ENCODE measurements around the gene TFF1.

Gene TFF1

GRCh38 chr21:42330380-42331371 is 35.7 kb downstream of the TFF1 start:
- H3K14ac ChIP-seq (ENCODE audit: low read length), result no peak overlapping the region
- H2AK5ac ChIP-seq (ENCODE audit: low read depth, low read length), result no peak overlapping the region
- H3K79me1 ChIP-seq (ENCODE audit: low read depth, low read length), result no peaks in the 10 kb centered on the region
- H4K91ac ChIP-seq (ENCODE audit: low read depth, low read length, poor library complexity), result no peak overlapping the region
- H3K4me3 ChIP-seq (ENCODE audit: low read length in 2 of 2), result peak overlapping the region in 1 of 2 donors; percentile 2
- no peak overlapping the region for H2BK5ac ChIP-seq (ENCODE audit: low read length)
- H2AFZ ChIP-seq (ENCODE audit: low read length), result no peak overlapping the region
- no peak overlapping the region for H2BK15ac ChIP-seq (ENCODE audit: low read length)
- H3K27ac ChIP-seq (replicated peaks; ENCODE audit: low read length), result no peak overlapping the region
- no peak overlapping the region for H3K18ac ChIP-seq (ENCODE audit: low read length)
- no peak overlapping the region for H3K4ac ChIP-seq (ENCODE audit: low read length)
- H2BK120ac ChIP-seq (ENCODE audit: low read depth, low read length), result no peak overlapping the region
- WGBS, 2 donors (ENCODE audit: extremely low coverage in 2 of 2, insufficient read length in 2 of 2, insufficient replicate concordance in 1 of 2), result no CpG with 5 or more reads among the region's 4 CpGs
- H3K9ac ChIP-seq (ENCODE audit: low read depth, low read length, poor library complexity), result no peak overlapping the region
- H3K27me3 ChIP-seq (ENCODE audit: control insufficient read depth in 3 of 3, insufficient read depth in 3 of 3, low read depth in 1 of 3, low read length in 3 of 3), result no peaks in the 10 kb centered on the region
- H4K8ac ChIP-seq (ENCODE audit: low read depth, low read length), result no peak overlapping the region
- H3K23ac ChIP-seq (ENCODE audit: low read depth, low read length, poor library complexity), result no peak overlapping the region
- H3K4me2 ChIP-seq (ENCODE audit: insufficient read depth, low read length, poor library complexity, severe bottlenecking), result no peak overlapping the region
- no peaks in the 10 kb centered on the region for H3K4me1 ChIP-seq (ENCODE audit: control insufficient read depth in 2 of 2, insufficient read depth in 1 of 2, low read depth in 1 of 2, low read length in 2 of 2)
- H2BK12ac ChIP-seq (ENCODE audit: low read length), result no peak overlapping the region
- no peaks in the 10 kb centered on the region for H3K36me3 ChIP-seq (replicated peaks in 1 of 2; ENCODE audit: control insufficient read depth in 2 of 2, insufficient read depth in 2 of 2, low read length in 2 of 2)
- no peak for DNase-seq (ENCODE audit: low spot score)
- peaks cover 0 to 5% of the 10 kb centered on the region in 2 donors for H3K9me3 ChIP-seq (replicated peaks in 1 of 2; ENCODE audit: control insufficient read depth in 2 of 2, insufficient read depth in 1 of 2, low read depth in 1 of 2, low read length in 2 of 2)

GRCh38 chr21:42324896-42325295 is 41.4 kb downstream of the TFF1 start:
- no peaks in the 10 kb centered on the region for H3K4me1 ChIP-seq (ENCODE audit: control insufficient read depth in 2 of 2, insufficient read depth in 1 of 2, low read depth in 1 of 2, low read length in 2 of 2)
- no peak for DNase-seq (ENCODE audit: low spot score)
- H3K4me3 ChIP-seq (ENCODE audit: low read length in 2 of 2), result no peak overlapping the region
- H3K14ac ChIP-seq (ENCODE audit: low read length), result no peak overlapping the region
- H2AFZ ChIP-seq (ENCODE audit: low read length), result no peak overlapping the region
- no CpG with 5 or more reads among the region's 6 CpGs for WGBS, 2 donors (ENCODE audit: extremely low coverage in 2 of 2, insufficient read length in 2 of 2, insufficient replicate concordance in 1 of 2)
- H3K36me3 ChIP-seq (replicated peaks in 1 of 2; ENCODE audit: control insufficient read depth in 2 of 2, insufficient read depth in 2 of 2, low read length in 2 of 2), result no peaks in the 10 kb centered on the region
- no peak overlapping the region for H3K23ac ChIP-seq (ENCODE audit: low read depth, low read length, poor library complexity)
- no peak overlapping the region for H3K4me2 ChIP-seq (ENCODE audit: insufficient read depth, low read length, poor library complexity, severe bottlenecking)
- H4K91ac ChIP-seq (ENCODE audit: low read depth, low read length, poor library complexity), result no peak overlapping the region
- no peak overlapping the region for H3K4ac ChIP-seq (ENCODE audit: low read length)
- H3K18ac ChIP-seq (ENCODE audit: low read length), result no peak overlapping the region
- no peak overlapping the region for H2AK5ac ChIP-seq (ENCODE audit: low read depth, low read length)
- no peaks in the 10 kb centered on the region for H3K9me3 ChIP-seq (replicated peaks in 1 of 2; ENCODE audit: control insufficient read depth in 2 of 2, insufficient read depth in 1 of 2, low read depth in 1 of 2, low read length in 2 of 2)
- no peak overlapping the region for H4K8ac ChIP-seq (ENCODE audit: low read depth, low read length)
- no peaks in the 10 kb centered on the region for H3K79me1 ChIP-seq (ENCODE audit: low read depth, low read length)
- no peak overlapping the region for H3K9ac ChIP-seq (ENCODE audit: low read depth, low read length, poor library complexity)
- no peak overlapping the region for H3K27ac ChIP-seq (replicated peaks; ENCODE audit: low read length)
- no peaks in the 10 kb centered on the region for H3K27me3 ChIP-seq (ENCODE audit: control insufficient read depth in 3 of 3, insufficient read depth in 3 of 3, low read depth in 1 of 3, low read length in 3 of 3)
- no peak overlapping the region for H2BK120ac ChIP-seq (ENCODE audit: low read depth, low read length)
- no peak overlapping the region for H2BK15ac ChIP-seq (ENCODE audit: low read length)
- no peak overlapping the region for H2BK5ac ChIP-seq (ENCODE audit: low read length)
- no peak overlapping the region for H2BK12ac ChIP-seq (ENCODE audit: low read length)

DNA sequence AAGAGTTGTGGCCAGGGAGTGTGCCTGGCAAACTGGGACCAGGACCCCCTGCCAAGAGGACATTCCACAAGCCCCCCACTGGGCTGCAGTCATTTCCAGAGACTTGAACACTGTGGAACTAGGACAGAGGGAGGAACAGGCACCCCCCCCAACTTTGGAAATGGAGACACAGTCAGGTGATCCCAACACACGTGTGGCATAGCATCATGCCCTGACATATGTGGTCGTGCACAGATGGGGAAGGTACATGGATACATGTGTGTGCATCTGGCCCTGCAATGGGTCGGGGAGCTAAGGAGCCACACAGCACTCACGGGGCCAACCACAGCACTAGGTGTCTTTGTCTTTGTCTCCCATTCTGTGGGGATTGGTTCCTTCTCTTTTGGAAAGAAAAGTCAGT is 44.5 kb downstream of the TFF1 start:
- Histone ChIP-seq H3K27me3 (ENCODE audit: control insufficient read depth in 3 of 3, insufficient read depth in 3 of 3, low read depth in 1 of 3, low read length in 3 of 3) (no peaks in the 10 kb centered on the region), H2BK15ac (ENCODE audit: low read length) (no peak overlapping the region), H3K14ac (ENCODE audit: low read length) (peak overlapping the region; percentile 11), H3K4me1 (ENCODE audit: control insufficient read depth in 2 of 2, insufficient read depth in 1 of 2, low read depth in 1 of 2, low read length in 2 of 2) (peaks cover 0 to 2% of the 10 kb centered on the region in 2 donors), H3K4ac (ENCODE audit: low read length) (no peak overlapping the region), H3K18ac (ENCODE audit: low read length) (no peak overlapping the region), H3K9ac (ENCODE audit: low read depth, low read length, poor library complexity) (no peak overlapping the region), H4K91ac (ENCODE audit: low read depth, low read length, poor library complexity) (no peak overlapping the region), H2BK5ac (ENCODE audit: low read length) (no peak overlapping the region), H2AK5ac (ENCODE audit: low read depth, low read length) (no peak overlapping the region), H3K4me2 (ENCODE audit: insufficient read depth, low read length, poor library complexity, severe bottlenecking) (no peak overlapping the region), H3K9me3 (replicated peaks in 1 of 2; ENCODE audit: control insufficient read depth in 2 of 2, insufficient read depth in 1 of 2, low read depth in 1 of 2, low read length in 2 of 2) (no peaks in the 10 kb centered on the region), H4K8ac (ENCODE audit: low read depth, low read length) (no peak overlapping the region), H3K23ac (ENCODE audit: low read depth, low read length, poor library complexity) (no peak overlapping the region), H3K36me3 (replicated peaks in 1 of 2; ENCODE audit: control insufficient read depth in 2 of 2, insufficient read depth in 2 of 2, low read length in 2 of 2) (no peaks in the 10 kb centered on the region), H2AFZ (ENCODE audit: low read length) (no peak overlapping the region), H2BK120ac (ENCODE audit: low read depth, low read length) (no peak overlapping the region), H3K4me3 (ENCODE audit: low read length in 2 of 2) (no peak overlapping the region), H3K79me1 (ENCODE audit: low read depth, low read length) (no peaks in the 10 kb centered on the region), H2BK12ac (ENCODE audit: low read length) (no peak overlapping the region), H3K27ac (replicated peaks; ENCODE audit: low read length) (no peak overlapping the region)
- no CpG with 5 or more reads among the region's 4 CpGs for WGBS, 2 donors (ENCODE audit: extremely low coverage in 2 of 2, insufficient read length in 2 of 2, insufficient replicate concordance in 1 of 2)
- no peak for DNase-seq (ENCODE audit: low spot score)

GRCh38 chr21:42321231-42321630 is 45.1 kb downstream of the TFF1 start:
- no peak overlapping the region for H2AFZ ChIP-seq (ENCODE audit: low read length)
- no peak overlapping the region for H3K23ac ChIP-seq (ENCODE audit: low read depth, low read length, poor library complexity)
- no CpG with 5 or more reads among the region's 10 CpGs for WGBS, 2 donors (ENCODE audit: extremely low coverage in 2 of 2, insufficient read length in 2 of 2, insufficient replicate concordance in 1 of 2)
- no peak overlapping the region for H4K91ac ChIP-seq (ENCODE audit: low read depth, low read length, poor library complexity)
- no peak overlapping the region for H3K9ac ChIP-seq (ENCODE audit: low read depth, low read length, poor library complexity)
- H2AK5ac ChIP-seq (ENCODE audit: low read depth, low read length), result no peak overlapping the region
- H4K8ac ChIP-seq (ENCODE audit: low read depth, low read length), result no peak overlapping the region
- H3K18ac ChIP-seq (ENCODE audit: low read length), result no peak overlapping the region
- H3K4me1 ChIP-seq (ENCODE audit: control insufficient read depth in 2 of 2, insufficient read depth in 1 of 2, low read depth in 1 of 2, low read length in 2 of 2), result peaks cover 0 to 3% of the 10 kb centered on the region in 2 donors
- no peak overlapping the region for H3K4me3 ChIP-seq (ENCODE audit: low read length in 2 of 2)
- no peaks in the 10 kb centered on the region for H3K36me3 ChIP-seq (replicated peaks in 1 of 2; ENCODE audit: control insufficient read depth in 2 of 2, insufficient read depth in 2 of 2, low read length in 2 of 2)
- no peaks in the 10 kb centered on the region for H3K79me1 ChIP-seq (ENCODE audit: low read depth, low read length)
- DNase-seq (ENCODE audit: low spot score), result no peak
- no peak overlapping the region for H3K27ac ChIP-seq (replicated peaks; ENCODE audit: low read length)
- H3K4ac ChIP-seq (ENCODE audit: low read length), result no peak overlapping the region
- H2BK15ac ChIP-seq (ENCODE audit: low read length), result no peak overlapping the region
- H3K14ac ChIP-seq (ENCODE audit: low read length), result no peak overlapping the region
- no peak overlapping the region for H2BK5ac ChIP-seq (ENCODE audit: low read length)
- no peak overlapping the region for H2BK12ac ChIP-seq (ENCODE audit: low read length)
- no peaks in the 10 kb centered on the region for H3K27me3 ChIP-seq (ENCODE audit: control insufficient read depth in 3 of 3, insufficient read depth in 3 of 3, low read depth in 1 of 3, low read length in 3 of 3)
- no peak overlapping the region for H3K4me2 ChIP-seq (ENCODE audit: insufficient read depth, low read length, poor library complexity, severe bottlenecking)
- no peaks in the 10 kb centered on the region for H3K9me3 ChIP-seq (replicated peaks in 1 of 2; ENCODE audit: control insufficient read depth in 2 of 2, insufficient read depth in 1 of 2, low read depth in 1 of 2, low read length in 2 of 2)
- no peak overlapping the region for H2BK120ac ChIP-seq (ENCODE audit: low read depth, low read length)
